HG03103 (cell line): Measurements from ENCODE around the gene FATE1.
"Not testable (repeated sequence)": the region's sequence is repeated elsewhere in the genome, so short reads cannot be mapped to it uniquely, and the experiment has no call there.

Source experiments
- ATAC-seq: cut with Tn5 transposase; IDR thresholded peaks from one replicate; pipeline ENCODE4 v1.9.1; 2021; ENCODE audit warnings: low read depth; ENCODE audit not compliant: unreplicated experiment

Gene FATE1

GRCh38 chrX:151715752-151716151 lies at the start of gene FATE1:
FATE1 (plus strand) TSS chrX:151716035; CDS start chrX:151716120, 85 bp downstream.
- no peak for ATAC-seq

- no peak for ATAC-seq
Observed at GRCh38 chrX:151675121-151675746, 40.6 kb upstream of the FATE1 start.

GRCh38 chrX:151676196-151676595 lies 39.6 kb upstream of the FATE1 start:
- no peak for ATAC-seq

GRCh38 chrX:151679798-151680402 lies 35.9 kb upstream of the FATE1 start:
- no peak for ATAC-seq

GRCh38 chrX:151680805-151681204 lies 35.0 kb upstream of the FATE1 start:
- ATAC-seq, result no peak

- ATAC-seq, result no peak
Observed at GRCh38 chrX:151687635-151688034, 28.2 kb upstream of the FATE1 start.

GRCh38 chrX:151688695-151689094 lies 27.1 kb upstream of the FATE1 start:
- ATAC-seq, result no peak

- ATAC-seq, result no peak
Observed at GRCh38 chrX:151692825-151693224, 23.0 kb upstream of the FATE1 start.

GRCh38 chrX:151694121-151694520 lies 21.7 kb upstream of the FATE1 start:
- no peak for ATAC-seq

GRCh38 chrX:151694661-151695582 lies 20.9 kb upstream of the FATE1 start, which contains the start of gene PRRG3:
PRRG3 (plus strand) TSS chrX:151695458; CDS start chrX:151698815, 3,357 bp downstream.
- ATAC-seq, result no peak

- no peak for ATAC-seq
Observed at GRCh38 chrX:151695583-151696340, 20.1 kb upstream of the FATE1 start.

GRCh38 chrX:151697082-151697481 lies 18.8 kb upstream of the FATE1 start:
- not testable (repeated sequence) for ATAC-seq

- ATAC-seq, result no peak
Observed at GRCh38 chrX:151697522-151697921, 18.3 kb upstream of the FATE1 start.

GRCh38 chrX:151698485-151698884 lies 17.4 kb upstream of the FATE1 start:
- ATAC-seq, result no peak

GRCh38 chrX:151699746-151700145 lies 16.1 kb upstream of the FATE1 start:
- ATAC-seq, result no peak

- ATAC-seq, result no peak
Observed at GRCh38 chrX:151700581-151700980, 15.3 kb upstream of the FATE1 start.

- ATAC-seq, result no peak
Observed at GRCh38 chrX:151701071-151701470, 14.8 kb upstream of the FATE1 start.

- no peak for ATAC-seq
Observed at GRCh38 chrX:151701531-151701930, 14.3 kb upstream of the FATE1 start.

- ATAC-seq, result no peak
Observed at GRCh38 chrX:151702026-151702714, 13.7 kb upstream of the FATE1 start.

- ATAC-seq, result no peak
Observed at GRCh38 chrX:151702741-151703340, 13.0 kb upstream of the FATE1 start.
